Liver (tissue), 9 donors: ENCODE data around the gene CALU. TPM values are rescaled to one million over a fixed set of nuclear protein-coding genes. Genes with fewer than 3 reads are reported as not detected.

Experiments used
- DNase-seq: peaks from one replicate; pipeline ENCODE4 v3.0.0-alpha.2; 2017; ENCODE audit warnings: low spot score
- H3K27ac ChIP-seq, 2 donors: one replicate each; pipeline ENCODE4 v1.7.0; 2013; ENCODE audit warnings: inconsistent platforms in 2 of 2, low read length in 2 of 2, control low read depth in 1 of 2, low read depth in 1 of 2, mild to moderate bottlenecking in 1 of 2
- H3K27me3 ChIP-seq, 4 donors: one replicate each; pipeline versions ENCODE4 v1.6.1 to v1.7.0; 2013; ENCODE audit warnings: low read length in 3 of 4, inconsistent platforms in 1 of 4, mild to moderate bottlenecking in 1 of 4, moderate library complexity in 1 of 4; ENCODE audit not compliant: control insufficient read depth in 4 of 4, insufficient read depth in 4 of 4
- H3K36me3 ChIP-seq, 4 donors: one replicate each; pipeline versions ENCODE4 v1.6.1 to v1.7.0; 2013; ENCODE audit warnings: low read length in 3 of 4, mild to moderate bottlenecking in 3 of 4, low read depth in 1 of 4, moderate library complexity in 1 of 4; ENCODE audit not compliant: control insufficient read depth in 4 of 4, insufficient read depth in 3 of 4
- H3K4me1 ChIP-seq, 4 donors: one replicate each; pipeline versions ENCODE4 v1.6.1 to v1.7.0; 2013; ENCODE audit warnings: low read length in 3 of 4, mild to moderate bottlenecking in 3 of 4, moderate library complexity in 1 of 4; ENCODE audit not compliant: control insufficient read depth in 4 of 4, insufficient read depth in 4 of 4
- H3K4me3 ChIP-seq, 3 donors: one replicate each; pipeline versions ENCODE4 v1.6.1 to v1.7.0; 2013; ENCODE audit warnings: low read length in 3 of 3, control low read depth in 1 of 3, low read depth in 1 of 3, mild to moderate bottlenecking in 1 of 3
- H3K9ac ChIP-seq, 2 donors: one replicate each; pipeline ENCODE4 v1.7.0; 2013; ENCODE audit warnings: low read length in 2 of 2, mild to moderate bottlenecking in 2 of 2, moderate library complexity in 2 of 2, control low read depth in 1 of 2, low read depth in 1 of 2
- H3K9me3 ChIP-seq, 4 donors: one replicate each; pipeline versions ENCODE4 v1.6.1 to v1.7.0; 2013; ENCODE audit warnings: low read length in 3 of 4; ENCODE audit not compliant: control insufficient read depth in 4 of 4
- EGR1 ChIP-seq, 2 donors: IDR thresholded peaks; 2 replicates each; pipeline ENCODE4 v1.6.1; 2016 to 2018; ENCODE audit warnings: antibody characterized with exemption in 2 of 2, low read depth in 2 of 2
- FOXA1 ChIP-seq: IDR thresholded peaks from 2 replicates; pipeline ENCODE4 v1.6.1; 2016; ENCODE audit warnings: antibody characterized with exemption
- FOXA2 ChIP-seq: IDR thresholded peaks from 2 replicates; pipeline ENCODE4 v1.6.1; 2016; ENCODE audit warnings: antibody characterized with exemption
- GABPA ChIP-seq, 2 donors: IDR thresholded peaks in 1 of 2; conservative IDR thresholded peaks in 1 of 2; 2 replicates each; pipeline ENCODE4 v1.6.1; 2016; ENCODE audit warnings: antibody characterized with exemption in 2 of 2, mild to moderate bottlenecking in 1 of 2, moderate library complexity in 1 of 2
- HNF4A ChIP-seq, 2 donors: conservative IDR thresholded peaks; 2 replicates each; pipeline ENCODE4 v1.6.1; 2016; ENCODE audit warnings: antibody characterized with exemption in 2 of 2, mild to moderate bottlenecking in 2 of 2
- HNF4G ChIP-seq: IDR thresholded peaks from 2 replicates; pipeline ENCODE4 v1.6.1; 2016; ENCODE audit warnings: antibody characterized with exemption
- JUND ChIP-seq, 2 donors: IDR thresholded peaks; 2 replicates each; pipeline ENCODE4 v1.6.1; 2016; ENCODE audit warnings: antibody characterized with exemption in 2 of 2
- RAD21 ChIP-seq, 2 donors: IDR thresholded peaks; 2 replicates each; pipeline ENCODE4 v1.6.1; 2016; ENCODE audit warnings: antibody characterized with exemption in 2 of 2, mild to moderate bottlenecking in 2 of 2
- RXRA ChIP-seq, 2 donors: IDR thresholded peaks; 2 replicates each; pipeline ENCODE4 v1.6.1; 2017 to 2018; ENCODE audit warnings: antibody characterized with exemption in 2 of 2, mild to moderate bottlenecking in 1 of 2
- SP1 ChIP-seq: IDR thresholded peaks from 2 replicates; pipeline ENCODE4 v1.6.1; 2018; ENCODE audit warnings: antibody characterized with exemption, mild to moderate bottlenecking
- TAF1 ChIP-seq: conservative IDR thresholded peaks from 2 replicates; pipeline ENCODE4 v1.6.1; 2016; ENCODE audit warnings: antibody characterized with exemption, mild to moderate bottlenecking
- WGBS: extraction: QIAGEN DNeasy Blood & Tissue Kit; methylation state at CpG from one replicate; pipeline ENCODE4 v1.1.7; 2013; 5-methylcytosine and 5-hydroxymethylcytosine counted together
- polyA plus RNA-seq, 2 donors: library from polyadenylated mRNA; stranded (reverse) in 1 of 2; unstranded in 1 of 2; fragments of 200-250 nt in 1 of 2; fragments of >200 nt in 1 of 2; fragmentation: Nextera tagmentation in 1 of 2; extraction: Ambion mirVana in 1 of 2; gene quantifications; one replicate each; pipeline versions ENCODE4 v1.2.1 to v1.2.3, GENCODE V29; 2013 to 2015
- total RNA-seq, 2 donors: library from RNA; depleted of rRNA; stranded (reverse); fragments of >200 nt; gene quantifications; one replicate each; pipeline ENCODE4 v1.2.3, GENCODE V29; 2014
- TF ChIP-seq, protein P1 (sequence below): IDR thresholded peaks from 2 replicates; pipeline ENCODE4 v1.6.1; 2016; ENCODE audit warnings: antibody characterized with exemption
- TF ChIP-seq, protein P2 (sequence below): IDR thresholded peaks from 2 replicates; pipeline ENCODE4 v1.6.1; 2016; ENCODE audit warnings: antibody characterized with exemption, mild to moderate bottlenecking
- TF ChIP-seq, protein P3 (sequence below): IDR thresholded peaks from 2 replicates; pipeline ENCODE4 v1.6.1; 2016; ENCODE audit warnings: antibody characterized with exemption
- TF ChIP-seq, protein P4 (sequence below): IDR thresholded peaks from 2 replicates; pipeline ENCODE4 v1.6.1; 2016; ENCODE audit warnings: antibody characterized with exemption
- donor health status: healthy.
- donor health status: healthy.
- donor health status: healthy.
- donor health status: healthy.
- donor health status: healthy.

The CALU gene
- total and polyA plus RNA-seq, 4 donors: 37.1 to 57.9 (median 42.5) TPM

DNA sequence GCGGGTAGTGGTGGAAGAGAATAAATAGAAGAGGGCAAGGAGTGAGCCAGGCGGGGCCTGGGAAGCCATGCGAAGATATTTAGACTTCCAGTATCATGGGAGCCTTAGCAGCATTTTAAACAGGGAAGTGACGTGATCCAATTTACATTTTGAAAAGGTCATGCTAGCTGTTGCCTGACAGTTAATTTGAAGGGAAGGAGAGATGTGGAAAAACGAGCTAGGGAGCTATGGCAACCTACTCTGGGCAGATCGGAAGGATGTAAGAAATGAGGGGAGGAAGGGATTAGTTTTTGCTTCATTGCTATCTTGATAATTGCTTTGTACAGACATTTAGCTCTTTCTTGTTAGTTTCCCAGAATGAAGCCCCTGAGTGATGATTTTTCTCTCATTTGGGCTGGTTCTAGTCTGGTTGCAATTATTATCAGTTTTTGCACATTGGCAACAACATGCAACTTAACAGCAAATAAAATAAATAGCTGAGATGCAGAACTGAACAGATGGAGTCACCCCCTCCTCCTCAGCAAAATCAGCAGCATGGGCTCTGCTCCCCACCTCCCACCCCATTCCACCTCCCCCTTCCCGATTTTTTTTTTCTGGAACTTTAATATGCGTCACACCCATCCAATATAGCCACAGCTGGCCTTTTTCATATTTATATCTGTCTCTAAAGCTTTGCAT lies 13.0 kb upstream of the CALU start (continued):
- TF ChIP-seq JUND (IDR thresholded peaks at IDR 0.05): no peak
- no peak for TF ChIP-seq SP1
- TF ChIP-seq, protein P1, sequence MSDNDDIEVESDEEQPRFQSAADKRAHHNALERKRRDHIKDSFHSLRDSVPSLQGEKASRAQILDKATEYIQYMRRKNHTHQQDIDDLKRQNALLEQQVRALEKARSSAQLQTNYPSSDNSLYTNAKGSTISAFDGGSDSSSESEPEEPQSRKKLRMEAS: no peak

DNA sequence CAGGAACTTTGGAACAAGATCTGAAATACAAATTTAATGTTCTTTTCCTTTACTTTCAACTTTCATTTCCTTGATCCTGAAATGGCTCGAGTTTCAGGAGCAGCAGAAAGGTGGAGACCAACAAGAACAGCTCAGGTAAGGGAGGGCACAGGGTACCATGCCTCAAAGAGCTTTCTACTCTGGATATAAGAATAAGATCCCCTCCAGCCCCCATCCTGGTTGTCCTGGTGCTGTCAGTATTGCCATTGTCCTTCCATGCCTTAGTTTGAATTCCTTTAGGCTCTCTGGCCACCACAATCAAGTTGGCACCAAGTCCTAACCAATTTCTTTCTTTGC lies 12.5 kb upstream of the CALU start:
- WGBS: 60% methylated on average over 1 of the region's 1 CpG
- Histone ChIP-seq H3K27ac (no peak overlapping the region), H3K4me1 (no peaks in the 10 kb centered on the region), H3K9ac (no peak overlapping the region), H3K4me3 (no peak overlapping the region), H3K36me3 (no peaks in the 10 kb centered on the region), H3K9me3 (no peaks in the 10 kb centered on the region), H3K27me3 (no peaks in the 10 kb centered on the region)
- no peak for DNase-seq
- TF ChIP-seq FOXA1 (no peak), EGR1 (IDR thresholded peaks at IDR 0.05; ENCODE audit: low read depth in 2 of 2) (no peak), GABPA (IDR thresholded peaks at IDR 0.05 in 1 of 2, conservative IDR thresholded peaks at IDR 0.05 in 1 of 2) (no peak), HNF4G (no peak), FOXA2 (no peak), RAD21 (IDR thresholded peaks at IDR 0.05) (no peak), TAF1 (no peak)
- TF ChIP-seq, protein P2, sequence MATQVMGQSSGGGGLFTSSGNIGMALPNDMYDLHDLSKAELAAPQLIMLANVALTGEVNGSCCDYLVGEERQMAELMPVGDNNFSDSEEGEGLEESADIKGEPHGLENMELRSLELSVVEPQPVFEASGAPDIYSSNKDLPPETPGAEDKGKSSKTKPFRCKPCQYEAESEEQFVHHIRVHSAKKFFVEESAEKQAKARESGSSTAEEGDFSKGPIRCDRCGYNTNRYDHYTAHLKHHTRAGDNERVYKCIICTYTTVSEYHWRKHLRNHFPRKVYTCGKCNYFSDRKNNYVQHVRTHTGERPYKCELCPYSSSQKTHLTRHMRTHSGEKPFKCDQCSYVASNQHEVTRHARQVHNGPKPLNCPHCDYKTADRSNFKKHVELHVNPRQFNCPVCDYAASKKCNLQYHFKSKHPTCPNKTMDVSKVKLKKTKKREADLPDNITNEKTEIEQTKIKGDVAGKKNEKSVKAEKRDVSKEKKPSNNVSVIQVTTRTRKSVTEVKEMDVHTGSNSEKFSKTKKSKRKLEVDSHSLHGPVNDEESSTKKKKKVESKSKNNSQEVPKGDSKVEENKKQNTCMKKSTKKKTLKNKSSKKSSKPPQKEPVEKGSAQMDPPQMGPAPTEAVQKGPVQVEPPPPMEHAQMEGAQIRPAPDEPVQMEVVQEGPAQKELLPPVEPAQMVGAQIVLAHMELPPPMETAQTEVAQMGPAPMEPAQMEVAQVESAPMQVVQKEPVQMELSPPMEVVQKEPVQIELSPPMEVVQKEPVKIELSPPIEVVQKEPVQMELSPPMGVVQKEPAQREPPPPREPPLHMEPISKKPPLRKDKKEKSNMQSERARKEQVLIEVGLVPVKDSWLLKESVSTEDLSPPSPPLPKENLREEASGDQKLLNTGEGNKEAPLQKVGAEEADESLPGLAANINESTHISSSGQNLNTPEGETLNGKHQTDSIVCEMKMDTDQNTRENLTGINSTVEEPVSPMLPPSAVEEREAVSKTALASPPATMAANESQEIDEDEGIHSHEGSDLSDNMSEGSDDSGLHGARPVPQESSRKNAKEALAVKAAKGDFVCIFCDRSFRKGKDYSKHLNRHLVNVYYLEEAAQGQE: no peak
- TF ChIP-seq, protein P3, sequence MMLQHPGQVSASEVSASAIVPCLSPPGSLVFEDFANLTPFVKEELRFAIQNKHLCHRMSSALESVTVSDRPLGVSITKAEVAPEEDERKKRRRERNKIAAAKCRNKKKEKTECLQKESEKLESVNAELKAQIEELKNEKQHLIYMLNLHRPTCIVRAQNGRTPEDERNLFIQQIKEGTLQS: no peak
- TF ChIP-seq, protein P1: no peak

DNA sequence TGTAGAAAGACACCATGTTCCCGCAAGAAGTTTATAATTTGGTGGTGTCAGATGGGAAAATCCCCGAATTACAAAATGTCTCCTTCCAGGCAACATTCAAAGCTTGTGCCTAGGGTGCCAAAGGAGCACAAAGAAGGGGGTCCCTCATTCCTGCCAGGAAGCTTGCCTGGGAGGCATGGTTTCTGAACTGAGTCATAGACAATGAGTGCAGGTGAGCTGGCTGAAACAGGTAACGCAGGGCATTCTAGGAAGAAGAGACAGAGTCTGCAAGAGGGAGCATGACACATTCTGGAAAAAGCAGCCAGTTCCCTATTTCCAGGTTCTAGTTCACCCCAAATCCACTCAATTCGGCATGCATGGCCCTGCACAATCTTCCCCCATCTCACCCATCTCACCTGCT lies 11.9 kb upstream of the CALU start:
- H3K9ac ChIP-seq: no peak overlapping the region
- no peak overlapping the region for H3K27ac ChIP-seq
- WGBS: 92% methylated on average over 4 of the region's 4 CpGs
- H3K4me3 ChIP-seq: no peak overlapping the region
- H3K36me3 ChIP-seq: no peaks in the 10 kb centered on the region
- DNase-seq: no peak
- no peaks in the 10 kb centered on the region for H3K4me1 ChIP-seq
- no peaks in the 10 kb centered on the region for H3K27me3 ChIP-seq
- no peaks in the 10 kb centered on the region for H3K9me3 ChIP-seq
- TF ChIP-seq, protein P3: no peak
- no peak for TF ChIP-seq SP1
- TF ChIP-seq, protein P2: no peak
- no peak for TF ChIP-seq EGR1 (IDR thresholded peaks at IDR 0.05; ENCODE audit: low read depth in 2 of 2)
- no peak for TF ChIP-seq JUND (IDR thresholded peaks at IDR 0.05)
- TF ChIP-seq FOXA1: no peak
- no peak for TF ChIP-seq TAF1
- TF ChIP-seq GABPA (IDR thresholded peaks at IDR 0.05 in 1 of 2, conservative IDR thresholded peaks at IDR 0.05 in 1 of 2): no peak
- TF ChIP-seq, protein P1: no peak
- TF ChIP-seq, protein P4, sequence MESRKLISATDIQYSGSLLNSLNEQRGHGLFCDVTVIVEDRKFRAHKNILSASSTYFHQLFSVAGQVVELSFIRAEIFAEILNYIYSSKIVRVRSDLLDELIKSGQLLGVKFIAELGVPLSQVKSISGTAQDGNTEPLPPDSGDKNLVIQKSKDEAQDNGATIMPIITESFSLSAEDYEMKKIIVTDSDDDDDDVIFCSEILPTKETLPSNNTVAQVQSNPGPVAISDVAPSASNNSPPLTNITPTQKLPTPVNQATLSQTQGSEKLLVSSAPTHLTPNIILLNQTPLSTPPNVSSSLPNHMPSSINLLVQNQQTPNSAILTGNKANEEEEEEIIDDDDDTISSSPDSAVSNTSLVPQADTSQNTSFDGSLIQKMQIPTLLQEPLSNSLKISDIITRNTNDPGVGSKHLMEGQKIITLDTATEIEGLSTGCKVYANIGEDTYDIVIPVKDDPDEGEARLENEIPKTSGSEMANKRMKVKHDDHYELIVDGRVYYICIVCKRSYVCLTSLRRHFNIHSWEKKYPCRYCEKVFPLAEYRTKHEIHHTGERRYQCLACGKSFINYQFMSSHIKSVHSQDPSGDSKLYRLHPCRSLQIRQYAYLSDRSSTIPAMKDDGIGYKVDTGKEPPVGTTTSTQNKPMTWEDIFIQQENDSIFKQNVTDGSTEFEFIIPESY: no peak
- no peak for TF ChIP-seq HNF4A (conservative IDR thresholded peaks at IDR 0.05)
- no peak for TF ChIP-seq FOXA2
- TF ChIP-seq RXRA (IDR thresholded peaks at IDR 0.05): no peak
- no peak for TF ChIP-seq HNF4G
